COLO668 (cell line): ENCODE data around the gene GGA1.

Source experiments
- DNase-seq: peaks from one replicate; lab custom pipeline; 2025; ENCODE audit not compliant: unreplicated experiment; lab: John Stamatoyannopoulos, UW

Gene GGA1, protein sequence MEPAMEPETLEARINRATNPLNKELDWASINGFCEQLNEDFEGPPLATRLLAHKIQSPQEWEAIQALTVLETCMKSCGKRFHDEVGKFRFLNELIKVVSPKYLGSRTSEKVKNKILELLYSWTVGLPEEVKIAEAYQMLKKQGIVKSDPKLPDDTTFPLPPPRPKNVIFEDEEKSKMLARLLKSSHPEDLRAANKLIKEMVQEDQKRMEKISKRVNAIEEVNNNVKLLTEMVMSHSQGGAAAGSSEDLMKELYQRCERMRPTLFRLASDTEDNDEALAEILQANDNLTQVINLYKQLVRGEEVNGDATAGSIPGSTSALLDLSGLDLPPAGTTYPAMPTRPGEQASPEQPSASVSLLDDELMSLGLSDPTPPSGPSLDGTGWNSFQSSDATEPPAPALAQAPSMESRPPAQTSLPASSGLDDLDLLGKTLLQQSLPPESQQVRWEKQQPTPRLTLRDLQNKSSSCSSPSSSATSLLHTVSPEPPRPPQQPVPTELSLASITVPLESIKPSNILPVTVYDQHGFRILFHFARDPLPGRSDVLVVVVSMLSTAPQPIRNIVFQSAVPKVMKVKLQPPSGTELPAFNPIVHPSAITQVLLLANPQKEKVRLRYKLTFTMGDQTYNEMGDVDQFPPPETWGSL

GRCh38 chr22:37608477-37609239 lies at the start of gene GGA1:
TSS of gene GGA1 (plus strand) at chr22:37608834. CDS start at chr22:37608861, 27 bp downstream.
- DNase-seq: peak; percentile 96

DNA sequence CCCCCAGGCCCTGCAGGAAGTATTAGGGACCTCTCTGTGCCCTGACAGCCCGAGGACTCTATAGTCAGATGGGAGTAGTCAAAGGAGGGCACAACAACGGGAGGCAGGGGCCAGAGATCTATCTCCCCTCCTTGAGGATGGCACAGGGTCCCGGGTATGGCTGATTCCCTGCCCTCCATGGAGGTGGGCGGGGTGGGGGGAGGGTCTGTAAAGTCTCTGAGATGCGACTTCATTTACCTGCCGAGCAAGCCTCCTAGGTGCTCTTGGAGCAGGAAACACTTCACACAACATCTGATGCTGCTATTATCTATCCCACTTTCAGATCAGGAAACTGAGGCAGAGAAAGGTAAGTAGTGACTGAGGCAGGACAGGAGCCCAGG lies 49.1 kb upstream of the GGA1 start:
- no peak for DNase-seq

- DNase-seq: peak; percentile 33
These were observed 48.6 kb upstream of the GGA1 start, which contains the start of gene CDC42EP1 for GRCh38 chr22:37559901-37560607. TSS of gene CDC42EP1 (plus strand) at chr22:37560480. CDS start at chr22:37566350, 5,870 bp downstream.

DNA sequence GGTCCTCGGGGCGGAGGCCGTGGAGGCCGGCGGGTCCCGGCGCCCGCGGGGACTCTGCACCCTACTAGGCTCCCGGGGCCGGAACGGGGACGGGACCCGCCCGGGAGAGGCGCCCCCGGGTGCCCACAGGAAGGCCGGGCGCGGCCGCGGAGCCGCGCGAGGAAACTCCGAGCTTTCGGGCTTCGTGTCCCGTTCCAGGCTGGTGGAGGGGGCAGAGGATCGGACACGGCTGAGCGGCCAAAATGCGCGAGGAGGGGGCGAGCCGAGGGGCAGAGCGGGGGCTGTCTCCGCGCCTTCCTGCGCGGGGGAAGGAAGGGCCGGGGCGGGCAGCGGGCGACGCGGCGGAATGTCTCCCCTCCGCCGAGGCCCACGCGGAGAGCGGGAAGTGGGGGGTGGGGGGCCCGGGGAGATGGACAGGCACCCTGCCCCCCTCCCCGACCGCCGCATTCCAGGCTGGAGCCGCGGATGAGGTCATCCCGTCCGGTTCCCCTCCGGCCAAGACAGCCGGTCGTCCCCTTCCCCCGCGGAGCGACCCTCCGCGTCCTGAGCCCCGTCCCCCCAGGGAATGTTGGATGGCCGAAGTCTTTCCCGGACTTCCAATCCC lies 47.9 kb upstream of the GGA1 start:
- no peak for DNase-seq

GRCh38 chr22:37561212-37562048 lies 47.2 kb upstream of the GGA1 start:
- peak; percentile 59 for DNase-seq

DNA sequence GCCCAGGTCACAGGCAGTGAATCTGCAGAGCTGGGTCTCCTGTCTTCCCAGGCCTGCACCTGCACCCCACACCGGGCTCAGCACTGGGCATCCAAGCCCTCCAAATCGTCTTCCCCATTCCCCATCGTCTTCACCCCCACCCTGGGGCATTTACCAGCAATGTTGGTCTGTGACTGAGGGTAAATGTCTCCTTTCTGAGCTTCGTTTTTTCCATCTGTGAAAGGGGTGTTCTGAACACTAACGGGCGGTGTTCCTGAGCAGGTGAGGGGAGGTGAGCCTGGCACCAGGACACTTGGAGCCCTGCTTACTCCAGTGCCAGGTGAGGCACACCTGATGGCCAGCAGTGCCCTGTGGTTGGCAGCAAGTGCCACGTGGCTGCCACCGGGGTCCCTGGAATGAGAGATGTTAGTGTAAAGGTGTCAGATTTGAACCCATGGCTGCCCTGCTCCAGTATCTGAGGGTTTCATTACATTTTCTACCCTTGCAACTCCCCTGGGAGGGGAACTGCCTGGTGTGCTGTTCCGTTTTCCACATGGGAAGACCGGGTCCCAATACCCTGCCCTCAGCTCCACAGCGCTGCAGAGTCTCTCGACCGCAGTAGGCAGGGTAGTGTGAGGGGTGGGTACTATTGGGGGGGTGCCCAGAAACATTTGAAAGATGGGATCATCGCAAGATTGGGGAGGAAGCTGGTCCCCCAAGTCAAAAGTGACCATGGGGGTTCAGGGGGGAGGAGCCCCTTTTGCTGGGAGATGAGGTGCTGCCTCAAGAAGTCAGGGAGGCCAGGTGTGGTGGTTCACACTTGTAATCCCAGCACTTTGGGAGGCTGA lies 46.4 kb upstream of the GGA1 start:
- no peak for DNase-seq

DNA sequence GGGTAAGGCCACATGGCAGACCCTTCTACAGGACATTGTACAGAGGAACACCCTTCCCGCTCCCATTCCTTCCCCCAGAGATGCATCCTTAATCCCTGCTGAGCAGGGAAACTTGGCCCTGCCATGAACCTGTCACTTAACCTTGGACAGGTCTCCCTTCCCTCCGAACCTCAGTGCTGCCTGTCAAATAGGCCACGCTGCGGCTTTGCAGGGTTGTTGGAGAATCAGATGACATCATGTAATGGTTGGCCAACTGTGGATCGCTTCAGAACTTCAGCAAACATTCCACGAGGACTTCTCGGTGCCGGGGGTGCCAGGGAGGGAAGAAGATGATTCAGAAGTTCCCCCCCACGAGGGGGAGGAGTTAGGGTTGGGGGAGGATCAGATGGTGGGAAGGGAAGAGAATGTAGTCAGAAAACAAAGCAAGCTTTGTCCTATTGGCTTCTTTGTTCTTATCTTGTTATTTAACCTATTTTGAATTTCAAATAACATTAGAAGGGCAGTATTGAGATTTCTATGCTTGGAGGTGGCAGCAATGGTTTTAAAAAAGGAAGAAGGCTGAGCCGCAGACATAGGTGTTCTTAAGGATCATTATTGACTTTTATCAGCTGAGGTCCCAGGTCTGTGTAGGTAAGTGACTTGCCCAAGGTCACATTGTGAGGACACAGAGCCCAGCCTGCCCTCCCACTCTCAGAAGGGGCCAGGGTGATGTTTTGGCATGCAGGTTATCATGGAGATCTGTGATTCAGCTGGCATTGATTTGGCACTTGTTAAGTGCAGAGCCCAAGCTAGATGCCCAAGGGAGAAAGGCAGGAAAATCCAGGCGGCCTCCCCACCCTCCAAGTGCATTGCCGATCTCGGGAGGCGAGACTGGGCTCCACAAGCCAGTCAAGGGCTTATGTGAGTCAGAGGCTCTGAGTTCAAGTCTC lies 45.2 kb upstream of the GGA1 start:
- DNase-seq: no peak

DNA sequence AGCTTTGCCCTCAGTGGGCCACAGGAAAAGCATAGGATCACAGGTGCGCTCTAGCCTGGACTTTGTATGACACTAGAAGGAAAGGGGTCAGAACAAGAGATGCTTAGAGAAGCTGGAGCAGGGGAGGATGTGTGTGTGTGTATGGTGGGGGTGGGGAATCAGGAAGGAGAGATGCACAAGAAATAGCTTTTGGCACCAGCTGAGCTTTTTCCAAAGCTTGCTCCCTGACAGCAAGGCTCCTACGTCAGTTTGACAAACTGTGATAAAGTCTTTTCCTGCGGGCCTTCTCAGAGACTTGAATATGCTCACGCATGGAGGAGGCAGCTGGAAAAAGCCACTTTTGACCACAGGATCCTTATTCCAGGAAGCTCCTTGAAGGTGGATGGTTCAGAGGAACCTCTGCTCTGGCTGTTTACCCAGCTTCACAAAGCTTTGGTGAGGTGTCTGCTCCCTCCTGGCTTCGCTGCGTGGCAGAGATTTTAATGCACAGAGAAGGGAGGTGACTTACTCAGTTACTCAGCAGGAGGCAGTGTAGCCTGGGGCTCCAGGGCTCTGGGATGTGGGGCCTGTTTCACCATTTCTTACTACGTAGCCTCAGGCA lies 44.4 kb upstream of the GGA1 start:
- DNase-seq: no peak

GRCh38 chr22:37565830-37566229 lies 42.8 kb upstream of the GGA1 start:
- DNase-seq: no peak

DNA sequence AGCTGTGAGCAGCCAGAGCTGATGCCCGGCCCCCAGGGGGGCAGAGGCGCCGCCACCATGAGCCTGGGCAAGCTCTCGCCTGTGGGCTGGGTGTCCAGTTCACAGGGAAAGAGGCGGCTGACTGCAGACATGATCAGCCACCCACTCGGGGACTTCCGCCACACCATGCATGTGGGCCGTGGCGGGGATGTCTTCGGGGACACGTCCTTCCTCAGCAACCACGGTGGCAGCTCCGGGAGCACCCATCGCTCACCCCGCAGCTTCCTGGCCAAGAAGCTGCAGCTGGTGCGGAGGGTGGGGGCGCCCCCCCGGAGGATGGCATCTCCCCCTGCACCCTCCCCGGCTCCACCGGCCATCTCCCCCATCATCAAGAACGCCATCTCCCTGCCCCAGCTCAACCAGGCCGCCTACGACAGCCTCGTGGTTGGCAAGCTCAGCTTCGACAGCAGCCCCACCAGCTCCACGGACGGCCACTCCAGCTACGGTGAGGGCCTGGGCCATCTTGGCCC lies 42.3 kb upstream of the GGA1 start:
- no peak for DNase-seq

DNA sequence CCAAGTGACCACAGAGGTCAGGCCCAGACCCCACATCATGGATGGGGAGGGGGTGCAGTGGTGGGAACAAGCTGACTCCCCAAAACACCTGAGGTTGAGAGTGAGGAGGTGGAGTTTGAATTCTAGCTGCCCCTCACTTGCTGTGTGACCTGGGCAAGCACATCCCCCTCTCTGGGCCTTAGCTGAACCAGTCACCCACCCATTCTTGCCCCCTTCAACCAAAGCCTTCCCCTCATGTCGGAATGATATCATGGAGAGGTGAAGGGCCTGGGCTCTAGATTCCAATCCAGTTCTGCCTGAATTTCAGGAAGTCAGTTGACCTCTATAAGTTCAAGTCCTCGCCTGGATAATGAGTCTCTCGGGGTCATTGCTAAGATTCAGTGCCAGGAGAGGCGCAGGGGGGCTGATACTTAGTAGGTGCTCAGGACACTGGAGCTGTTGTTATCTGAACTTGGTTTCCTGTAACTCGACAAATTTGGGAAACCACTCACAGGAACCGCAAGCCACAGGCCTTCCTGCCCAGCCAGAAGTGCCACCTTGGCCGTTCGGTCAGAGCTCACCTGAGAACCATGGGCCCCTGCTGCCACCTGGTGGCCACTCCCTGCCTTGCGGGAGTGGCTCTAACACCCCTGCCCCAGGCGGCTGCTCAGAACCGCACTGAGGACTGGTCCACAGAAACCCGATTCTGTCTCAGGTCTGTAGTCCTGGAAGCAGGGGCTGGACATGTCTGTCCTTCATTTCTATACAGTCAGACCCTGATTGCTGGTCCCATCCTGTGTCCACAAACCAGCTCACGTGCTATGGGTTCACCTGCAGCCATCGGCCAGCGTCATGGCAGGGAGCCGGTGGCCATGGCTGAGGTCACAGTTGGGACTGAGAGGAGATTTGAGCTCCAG lies 41.5 kb upstream of the GGA1 start:
- DNase-seq: peak; percentile 84

- DNase-seq: no peak
These were observed 40.6 kb upstream of the GGA1 start for GRCh38 chr22:37568012-37568411.

- DNase-seq: no peak
These were observed 40.1 kb upstream of the GGA1 start for GRCh38 chr22:37568448-37569008.

DNA sequence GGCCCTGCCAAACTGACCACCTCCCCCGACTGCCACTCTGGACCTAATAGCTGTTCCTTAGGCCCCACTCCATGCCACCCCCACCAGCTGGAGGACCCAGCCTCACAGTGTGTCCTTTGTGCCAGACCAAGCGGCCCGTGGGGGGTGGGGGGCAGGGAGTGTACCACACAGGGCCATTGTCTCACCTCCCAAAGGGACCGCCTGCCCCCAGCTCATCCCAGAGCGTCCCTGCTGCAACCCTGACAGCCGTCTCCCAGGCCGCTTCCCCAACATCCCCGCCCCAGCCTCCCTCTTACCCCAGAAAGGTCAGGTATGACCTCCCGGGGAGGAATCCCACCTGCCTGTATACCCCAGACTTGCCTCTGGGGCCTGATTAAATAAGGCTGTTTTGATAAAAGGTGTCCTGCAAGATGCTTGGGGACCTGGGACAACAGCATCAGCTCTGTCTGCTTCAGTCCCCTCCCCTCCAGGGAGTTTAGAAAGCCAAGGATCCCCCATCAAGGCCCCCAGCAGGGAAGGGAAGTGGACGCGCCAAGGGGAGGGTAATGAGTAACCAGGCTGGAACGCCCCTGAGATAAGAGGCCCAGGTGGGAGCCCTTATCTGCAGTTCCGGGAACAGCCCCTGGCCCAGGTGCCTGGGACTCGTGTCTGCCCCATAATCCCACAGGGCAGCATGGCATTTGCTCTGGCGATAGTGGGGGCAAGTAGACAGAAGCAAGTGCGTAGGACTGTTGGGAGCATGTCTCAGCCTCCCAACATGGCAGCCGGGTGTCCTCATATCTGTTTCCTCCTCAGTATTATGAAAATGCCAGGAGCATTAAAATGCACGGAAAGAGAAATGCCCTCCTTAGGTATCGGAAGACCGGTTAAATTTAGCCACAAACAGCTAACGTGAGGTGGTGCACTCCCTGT lies 39.4 kb upstream of the GGA1 start:
- DNase-seq: peak; percentile 17
